ENCODE results near the gene MINAR1. TPM values are rescaled to one million over a fixed set of nuclear protein-coding genes. Genes with fewer than 3 reads are reported as not detected.

MINAR1 gene
- total RNA-seq, 4 donors from 2014 or later = 0.25 to 0.64 (median 0.33) TPM

DNA sequence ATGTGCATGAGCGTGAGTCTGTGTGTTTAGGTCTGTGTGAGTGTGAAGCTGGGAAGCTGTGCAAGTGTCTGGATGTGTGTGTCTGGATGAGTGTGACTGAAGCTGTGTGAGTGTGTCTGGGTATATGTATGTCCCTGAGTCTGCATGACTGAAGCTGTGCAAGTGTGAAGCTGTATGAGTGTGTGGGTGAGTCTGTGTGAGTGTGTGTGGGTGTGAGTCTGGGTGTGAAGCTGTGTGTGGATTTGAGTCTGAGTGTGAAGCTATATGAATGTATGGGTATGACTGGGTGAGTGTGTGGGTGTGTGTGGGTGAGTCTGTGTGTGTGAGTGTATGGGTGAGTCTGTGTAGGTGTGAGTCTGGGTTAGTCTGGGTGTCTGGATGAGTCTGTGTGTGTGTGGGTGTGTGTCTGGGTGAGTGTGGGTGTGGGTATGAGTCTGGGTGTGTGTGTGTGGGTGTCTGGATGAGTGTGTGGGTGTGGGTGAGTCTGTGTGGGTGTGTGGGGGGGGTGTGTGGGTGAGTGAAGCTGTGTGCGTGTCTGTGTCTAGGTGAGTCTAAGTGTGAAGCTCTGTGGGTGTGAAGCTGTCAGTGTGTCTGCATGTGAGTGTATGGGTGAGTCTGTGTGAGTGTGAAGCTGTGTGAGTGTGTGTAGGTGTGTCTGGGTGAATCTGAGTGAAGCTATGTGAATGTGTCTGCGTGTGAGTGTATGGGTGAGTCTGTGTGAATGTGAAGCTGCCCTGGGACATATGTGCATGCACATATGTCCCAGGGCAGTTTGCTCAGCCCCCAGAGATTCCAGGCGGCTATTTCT, 20.3 kb downstream of the MINAR1 start:
- no peak for TF ChIP-seq POLR2A (IDR thresholded peaks at IDR 0.05)
- TF ChIP-seq, protein P1, sequence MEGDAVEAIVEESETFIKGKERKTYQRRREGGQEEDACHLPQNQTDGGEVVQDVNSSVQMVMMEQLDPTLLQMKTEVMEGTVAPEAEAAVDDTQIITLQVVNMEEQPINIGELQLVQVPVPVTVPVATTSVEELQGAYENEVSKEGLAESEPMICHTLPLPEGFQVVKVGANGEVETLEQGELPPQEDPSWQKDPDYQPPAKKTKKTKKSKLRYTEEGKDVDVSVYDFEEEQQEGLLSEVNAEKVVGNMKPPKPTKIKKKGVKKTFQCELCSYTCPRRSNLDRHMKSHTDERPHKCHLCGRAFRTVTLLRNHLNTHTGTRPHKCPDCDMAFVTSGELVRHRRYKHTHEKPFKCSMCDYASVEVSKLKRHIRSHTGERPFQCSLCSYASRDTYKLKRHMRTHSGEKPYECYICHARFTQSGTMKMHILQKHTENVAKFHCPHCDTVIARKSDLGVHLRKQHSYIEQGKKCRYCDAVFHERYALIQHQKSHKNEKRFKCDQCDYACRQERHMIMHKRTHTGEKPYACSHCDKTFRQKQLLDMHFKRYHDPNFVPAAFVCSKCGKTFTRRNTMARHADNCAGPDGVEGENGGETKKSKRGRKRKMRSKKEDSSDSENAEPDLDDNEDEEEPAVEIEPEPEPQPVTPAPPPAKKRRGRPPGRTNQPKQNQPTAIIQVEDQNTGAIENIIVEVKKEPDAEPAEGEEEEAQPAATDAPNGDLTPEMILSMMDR (IDR thresholded peaks at IDR 0.05) = no peak
- H3K4me3 ChIP-seq (ENCODE audit: low read depth, poor library complexity, severe bottlenecking) = no peak overlapping the region
- intact Hi-C loops (cut with DNase I; ENCODE audit: low total_unique reads) = no loop called here
- 76 to 89% methylated on average over 4 of the region's 4 CpGs for WGBS, 2 donors
- DNase-seq (ENCODE audit: low spot score in 2 of 2) = no peak

DNA sequence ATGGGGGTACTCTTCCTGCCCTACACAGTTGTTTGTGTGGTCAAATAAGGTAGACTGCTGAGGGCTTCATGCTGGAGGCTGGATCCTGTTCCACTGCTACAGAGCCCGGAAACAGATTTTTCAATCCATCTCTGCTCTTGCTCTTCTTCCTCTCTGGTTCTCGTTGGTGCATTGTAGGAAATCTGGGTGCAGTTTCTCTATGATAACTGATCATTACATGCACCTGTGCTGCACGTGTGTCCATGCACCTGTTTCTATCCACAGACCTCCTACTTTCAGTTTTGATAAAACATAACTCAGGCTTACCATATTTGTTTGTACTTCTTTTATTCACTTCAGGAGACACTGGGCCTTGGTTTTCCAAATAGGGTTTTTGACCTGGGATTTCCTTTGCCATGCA, 21.3 kb downstream of the MINAR1 start:
- 75 to 82% methylated on average over 3 of the region's 3 CpGs for WGBS, 2 donors
- H3K4me3 ChIP-seq (ENCODE audit: low read depth, poor library complexity, severe bottlenecking) = no peak overlapping the region
- intact Hi-C loops (cut with DNase I; ENCODE audit: low total_unique reads) = no loop called here
- no peak for DNase-seq (ENCODE audit: low spot score in 2 of 2)
- TF ChIP-seq, protein P1 (IDR thresholded peaks at IDR 0.05) = no peak
- no peak for TF ChIP-seq POLR2A (IDR thresholded peaks at IDR 0.05)

DNA sequence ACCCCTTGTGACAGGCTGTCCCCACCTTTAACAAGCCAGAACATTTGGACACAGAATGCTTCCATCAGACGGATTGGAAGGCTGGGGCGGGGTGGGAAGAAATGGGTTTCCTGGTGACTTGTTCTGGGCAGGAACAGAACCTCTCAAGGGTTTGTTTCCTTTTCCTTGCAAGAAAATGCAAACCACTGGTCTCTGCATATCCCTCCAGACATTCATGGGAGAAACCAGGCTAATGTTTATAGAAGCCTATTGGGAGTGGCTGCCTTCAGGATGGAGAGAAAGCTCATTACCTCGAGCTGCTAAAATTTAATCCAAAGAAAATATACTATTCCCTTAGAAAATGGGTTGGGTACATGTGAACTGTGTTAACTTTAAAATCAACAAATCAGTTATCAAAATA, 21.9 kb downstream of the MINAR1 start:
- DNase-seq (ENCODE audit: low spot score in 2 of 2) = no peak
- intact Hi-C loops (cut with DNase I; ENCODE audit: low total_unique reads) = no loop called here
- WGBS, 2 donors = 73% methylated on average over 3 of the region's 3 CpGs
- no peak for TF ChIP-seq POLR2A (IDR thresholded peaks at IDR 0.05)
- TF ChIP-seq, protein P1 (IDR thresholded peaks at IDR 0.05) = no peak
- no peak overlapping the region for H3K4me3 ChIP-seq (ENCODE audit: low read depth, poor library complexity, severe bottlenecking)

DNA sequence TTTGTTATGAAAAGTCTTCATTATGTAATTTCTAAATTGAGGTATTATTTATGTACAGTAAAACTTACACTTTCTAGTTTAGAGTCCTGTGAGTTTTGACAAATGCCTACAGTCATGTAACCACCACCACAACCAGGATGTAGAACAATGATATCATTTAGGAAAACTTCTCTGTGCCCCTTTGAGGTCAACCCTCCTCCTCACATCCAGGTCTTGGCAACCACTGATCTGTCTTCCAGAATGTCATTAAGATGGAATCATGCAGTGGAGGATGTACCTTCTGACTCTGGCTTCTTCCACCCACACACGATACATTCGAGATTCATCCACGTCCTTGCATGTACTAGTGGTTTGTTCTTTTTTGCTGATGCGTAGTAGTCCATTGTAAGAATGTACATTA, 23.2 kb downstream of the MINAR1 start:
- intact Hi-C loops (cut with DNase I; ENCODE audit: low total_unique reads) = no loop called here
- DNase-seq (ENCODE audit: low spot score in 2 of 2) = no peak
- TF ChIP-seq, protein P1 (IDR thresholded peaks at IDR 0.05) = no peak
- TF ChIP-seq POLR2A (IDR thresholded peaks at IDR 0.05) = no peak
- H3K4me3 ChIP-seq (ENCODE audit: low read depth, poor library complexity, severe bottlenecking) = no peak overlapping the region
- WGBS, 2 donors = 88 to 91% methylated on average over 4 of the region's 4 CpGs

DNA sequence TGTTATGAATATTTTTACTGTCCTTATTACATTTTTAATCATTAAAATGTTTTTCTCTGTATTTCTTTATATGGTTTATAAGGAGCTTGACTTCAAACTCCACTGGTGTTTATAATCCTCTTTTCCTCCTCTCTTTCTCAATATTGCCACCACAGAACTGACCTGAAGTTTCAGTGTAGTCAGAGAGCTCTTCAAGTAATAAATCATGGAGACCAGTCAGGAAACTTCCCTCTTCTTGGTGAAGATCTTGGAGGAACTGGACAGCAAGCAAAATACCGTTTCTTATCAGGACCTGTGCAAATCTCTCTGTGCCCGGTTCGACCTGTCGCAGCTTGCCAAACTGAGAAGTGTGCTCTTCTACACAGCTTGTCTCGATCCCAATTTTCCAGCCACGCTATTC, 23.8 kb downstream of the MINAR1 start:
- intact Hi-C loops (cut with DNase I; ENCODE audit: low total_unique reads) = no loop called here
- DNase-seq (ENCODE audit: low spot score in 2 of 2) = no peak
- TF ChIP-seq POLR2A (IDR thresholded peaks at IDR 0.05) = no peak
- TF ChIP-seq, protein P1 (IDR thresholded peaks at IDR 0.05) = no peak
- H3K4me3 ChIP-seq (ENCODE audit: low read depth, poor library complexity, severe bottlenecking) = no peak overlapping the region
- WGBS, 2 donors = 57 to 70% methylated on average over 6 of the region's 6 CpGs

DNA sequence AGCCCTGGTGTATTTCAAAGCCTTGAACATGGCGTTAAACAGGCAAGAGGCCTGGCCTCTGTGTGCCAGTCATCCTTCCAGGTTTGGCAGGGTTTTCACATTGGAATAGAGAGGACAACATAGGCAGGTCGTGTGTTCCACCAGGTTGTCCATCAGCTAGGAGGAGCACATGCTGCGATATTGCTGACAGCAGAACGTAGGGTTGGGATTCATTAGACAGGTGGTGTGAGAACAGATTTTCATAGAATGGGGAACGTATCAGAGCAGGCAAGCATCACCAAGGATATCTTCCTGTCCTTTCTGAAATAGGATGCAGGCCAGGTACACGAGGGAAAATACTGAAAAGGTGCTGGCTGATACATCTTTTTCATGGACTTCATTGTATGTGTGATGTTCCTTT, 26.4 kb downstream of the MINAR1 start:
- intact Hi-C loops (cut with DNase I; ENCODE audit: low total_unique reads) = no loop called here

More for the DNA sequence above, 26.4 kb downstream of the MINAR1 start:
- WGBS, 2 donors = 91 to 93% methylated on average over 6 of the region's 6 CpGs
- no peak for DNase-seq (ENCODE audit: low spot score in 2 of 2)
- H3K4me3 ChIP-seq (ENCODE audit: low read depth, poor library complexity, severe bottlenecking) = no peak overlapping the region
- TF ChIP-seq POLR2A (IDR thresholded peaks at IDR 0.05) = no peak
- TF ChIP-seq, protein P1 (IDR thresholded peaks at IDR 0.05) = no peak

Data from lower leg skin (tissue), 4 donors.